ENCODE results near the gene PIN4.
"Not testable (repeated sequence)": the region's sequence is repeated elsewhere in the genome, so short reads cannot be mapped to it uniquely, and the experiment has no call there.

The PIN4 gene

GRCh38 chrX:72181178-72182125 lies at the start of gene PIN4:
PIN4 (plus strand) TSS chrX:72181757; CDS start chrX:72181786, 29 bp downstream.
- DNase-seq, result peak; percentile 99

GRCh38 chrX:72132456-72132855 lies 49.1 kb upstream of the PIN4 start:
- DNase-seq, result no peak

- no peak for DNase-seq
Measured at GRCh38 chrX:72133851-72134546, 47.6 kb upstream of the PIN4 start.

GRCh38 chrX:72137846-72138495 lies 43.6 kb upstream of the PIN4 start:
- DNase-seq, result no peak

GRCh38 chrX:72139538-72139937 lies 42.0 kb upstream of the PIN4 start:
- DNase-seq, result no peak

GRCh38 chrX:72141372-72142004 lies 40.1 kb upstream of the PIN4 start:
- peak; percentile 22 for DNase-seq

- DNase-seq, result peak; percentile 95
Measured at GRCh38 chrX:72142094-72142793, 39.3 kb upstream of the PIN4 start.

- peak; percentile 34 for DNase-seq
Measured at GRCh38 chrX:72142794-72143608, 38.6 kb upstream of the PIN4 start.

GRCh38 chrX:72143609-72143907 lies 38.0 kb upstream of the PIN4 start:
- DNase-seq, result no peak

GRCh38 chrX:72145181-72145580 lies 36.4 kb upstream of the PIN4 start:
- no peak for DNase-seq

- peak; percentile 83 for DNase-seq
Measured at GRCh38 chrX:72146527-72146926, 35.0 kb upstream of the PIN4 start.

- no peak for DNase-seq
Measured at GRCh38 chrX:72158773-72159172, 22.8 kb upstream of the PIN4 start.

GRCh38 chrX:72159769-72160168 lies 21.8 kb upstream of the PIN4 start:
- DNase-seq, result no peak

GRCh38 chrX:72165551-72165950 lies 16.0 kb upstream of the PIN4 start:
- no peak for DNase-seq

- no peak for DNase-seq
Measured at GRCh38 chrX:72169008-72169728, 12.4 kb upstream of the PIN4 start.

- DNase-seq, result not testable (repeated sequence)
Measured at GRCh38 chrX:72176289-72176688, 5.3 kb upstream of the PIN4 start.

GRCh38 chrX:72176981-72177380 lies 4.6 kb upstream of the PIN4 start:
- DNase-seq, result peak; percentile 40

- DNase-seq, result no peak
Measured at GRCh38 chrX:72180539-72180938, 1.0 kb upstream of the PIN4 start.

GRCh38 chrX:72182924-72183323 lies 1.4 kb downstream of the PIN4 start:
- DNase-seq, result no peak

GRCh38 chrX:72201836-72202536 lies 20.4 kb downstream of the PIN4 start:
- DNase-seq, result no peak

Measured in DMS53 (cell line).